Gastrocnemius medialis (tissue), 4 donors: ENCODE results near the gene AP1G2.

Experiments used
- POLR2A ChIP-seq, 2 donors: fragments of 450-650 bp; IDR thresholded peaks; one replicate each; pipeline ENCODE4 v1.6.1; 2017; ENCODE audit warnings: antibody characterized with exemption in 2 of 2, mild to moderate bottlenecking in 2 of 2, moderate library complexity in 2 of 2
- TF ChIP-seq, protein P1 (sequence below), 5 experiments: fragments of 450-650 bp in 3 of 5; fragments of 200-600 bp in 2 of 5; sonication (generic) in 2 of 5; IDR thresholded peaks in 4 of 5; conservative IDR thresholded peaks in 1 of 5; 1 replicate in 4 of 5; 2 replicates in 1 of 5; pipeline ENCODE4 v1.5.1; 2016 to 2019; ENCODE audit warnings: antibody characterized with exemption in 5 of 5, mild to moderate bottlenecking in 3 of 5, moderate library complexity in 3 of 5

GRCh38 chr14:23540141-23540469 is 27.5 kb downstream of the AP1G2 start:
- TF ChIP-seq, protein P1, sequence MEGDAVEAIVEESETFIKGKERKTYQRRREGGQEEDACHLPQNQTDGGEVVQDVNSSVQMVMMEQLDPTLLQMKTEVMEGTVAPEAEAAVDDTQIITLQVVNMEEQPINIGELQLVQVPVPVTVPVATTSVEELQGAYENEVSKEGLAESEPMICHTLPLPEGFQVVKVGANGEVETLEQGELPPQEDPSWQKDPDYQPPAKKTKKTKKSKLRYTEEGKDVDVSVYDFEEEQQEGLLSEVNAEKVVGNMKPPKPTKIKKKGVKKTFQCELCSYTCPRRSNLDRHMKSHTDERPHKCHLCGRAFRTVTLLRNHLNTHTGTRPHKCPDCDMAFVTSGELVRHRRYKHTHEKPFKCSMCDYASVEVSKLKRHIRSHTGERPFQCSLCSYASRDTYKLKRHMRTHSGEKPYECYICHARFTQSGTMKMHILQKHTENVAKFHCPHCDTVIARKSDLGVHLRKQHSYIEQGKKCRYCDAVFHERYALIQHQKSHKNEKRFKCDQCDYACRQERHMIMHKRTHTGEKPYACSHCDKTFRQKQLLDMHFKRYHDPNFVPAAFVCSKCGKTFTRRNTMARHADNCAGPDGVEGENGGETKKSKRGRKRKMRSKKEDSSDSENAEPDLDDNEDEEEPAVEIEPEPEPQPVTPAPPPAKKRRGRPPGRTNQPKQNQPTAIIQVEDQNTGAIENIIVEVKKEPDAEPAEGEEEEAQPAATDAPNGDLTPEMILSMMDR (IDR thresholded peaks at IDR 0.05 in 4 of 5, conservative IDR thresholded peaks at IDR 0.05 in 1 of 5) = no peak
- TF ChIP-seq POLR2A (IDR thresholded peaks at IDR 0.05) = no peak
